ENCODE data around the gene GSTA2.
"Not testable (repeated sequence)": the region's sequence is repeated elsewhere in the genome, so short reads cannot be mapped to it uniquely, and the experiment has no call there.

- TF ChIP-seq CTCF (IDR thresholded peaks at IDR 0.05; ENCODE audit: poor library complexity, severe bottlenecking); MXI1 (conservative IDR thresholded peaks at IDR 0.05; ENCODE audit: poor library complexity, severe bottlenecking): not testable (repeated sequence)
Observed at GRCh38 chr6:52799272-52799671, 36.0 kb upstream of the GSTA2 start.

Data from neural cell (in vitro differentiated cells).